Measurements from ENCODE around the gene MEF2D.

- TF ChIP-seq POLR2A (IDR thresholded peaks at IDR 0.05; ENCODE audit: low read length) (no peak), GATA1 (IDR thresholded peaks at IDR 0.05; ENCODE audit: low read depth, low read length) (no peak)
These were observed 1.3 kb downstream of the MEF2D start for GRCh38 chr1:156499194-156499841.
